ENCODE results near the gene COPS7B.

Gene COPS7B

DNA sequence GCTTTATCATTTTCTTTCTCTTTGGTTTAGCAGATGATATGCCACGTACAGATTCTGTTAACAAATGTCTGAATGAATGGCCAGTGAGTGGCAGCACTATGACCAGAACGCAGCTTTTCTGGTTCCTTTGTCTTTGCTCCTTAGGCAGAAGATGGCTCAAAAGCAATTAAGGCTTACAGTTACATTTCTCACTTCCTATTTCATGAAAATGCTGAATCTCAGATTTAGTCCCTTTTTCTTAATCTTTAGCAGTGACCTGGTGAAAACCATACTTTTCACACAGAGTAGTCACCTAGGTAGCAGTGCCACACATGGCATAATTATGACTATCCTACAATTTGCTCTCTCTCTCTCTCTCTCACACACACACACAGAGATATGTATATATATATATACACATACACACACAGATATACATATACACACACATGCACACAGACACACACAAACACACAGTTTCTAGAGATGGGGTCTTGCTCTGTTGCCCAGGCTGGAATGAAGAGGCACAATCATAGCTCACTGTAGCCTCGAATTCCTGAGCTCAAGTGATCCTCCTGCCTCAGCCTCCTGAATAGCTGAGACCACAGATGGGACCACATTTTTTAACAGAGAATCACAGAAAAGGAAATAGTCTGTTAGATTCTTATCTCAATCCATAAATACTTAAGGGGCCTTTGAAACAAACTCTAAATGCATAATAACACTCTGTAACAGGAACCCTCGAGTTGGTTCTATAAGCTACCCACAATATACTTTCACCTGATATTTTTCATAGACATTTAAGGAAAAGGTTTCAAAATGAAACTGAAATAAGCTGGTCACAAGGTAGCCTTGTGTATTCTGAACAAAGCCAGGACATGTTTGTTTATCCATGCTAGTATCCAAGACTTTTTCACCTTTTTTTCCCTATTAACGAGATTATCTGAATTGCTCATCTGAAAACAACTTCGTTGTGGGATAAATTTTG, 16.8 kb upstream of the COPS7B start:
- DNase-seq (ENCODE audit: low read depth, low spot score): no peak
- TF ChIP-seq, protein P1, sequence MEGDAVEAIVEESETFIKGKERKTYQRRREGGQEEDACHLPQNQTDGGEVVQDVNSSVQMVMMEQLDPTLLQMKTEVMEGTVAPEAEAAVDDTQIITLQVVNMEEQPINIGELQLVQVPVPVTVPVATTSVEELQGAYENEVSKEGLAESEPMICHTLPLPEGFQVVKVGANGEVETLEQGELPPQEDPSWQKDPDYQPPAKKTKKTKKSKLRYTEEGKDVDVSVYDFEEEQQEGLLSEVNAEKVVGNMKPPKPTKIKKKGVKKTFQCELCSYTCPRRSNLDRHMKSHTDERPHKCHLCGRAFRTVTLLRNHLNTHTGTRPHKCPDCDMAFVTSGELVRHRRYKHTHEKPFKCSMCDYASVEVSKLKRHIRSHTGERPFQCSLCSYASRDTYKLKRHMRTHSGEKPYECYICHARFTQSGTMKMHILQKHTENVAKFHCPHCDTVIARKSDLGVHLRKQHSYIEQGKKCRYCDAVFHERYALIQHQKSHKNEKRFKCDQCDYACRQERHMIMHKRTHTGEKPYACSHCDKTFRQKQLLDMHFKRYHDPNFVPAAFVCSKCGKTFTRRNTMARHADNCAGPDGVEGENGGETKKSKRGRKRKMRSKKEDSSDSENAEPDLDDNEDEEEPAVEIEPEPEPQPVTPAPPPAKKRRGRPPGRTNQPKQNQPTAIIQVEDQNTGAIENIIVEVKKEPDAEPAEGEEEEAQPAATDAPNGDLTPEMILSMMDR (IDR thresholded peaks at IDR 0.05; ENCODE audit: low read depth, low read length): no peak
- in situ Hi-C loops (cut with HindIII; ENCODE audit: low sequenced_read_pairs): no loop called here
- H3K4me3 ChIP-seq (ENCODE audit: low read depth, low read length): no peak overlapping the region

DNA sequence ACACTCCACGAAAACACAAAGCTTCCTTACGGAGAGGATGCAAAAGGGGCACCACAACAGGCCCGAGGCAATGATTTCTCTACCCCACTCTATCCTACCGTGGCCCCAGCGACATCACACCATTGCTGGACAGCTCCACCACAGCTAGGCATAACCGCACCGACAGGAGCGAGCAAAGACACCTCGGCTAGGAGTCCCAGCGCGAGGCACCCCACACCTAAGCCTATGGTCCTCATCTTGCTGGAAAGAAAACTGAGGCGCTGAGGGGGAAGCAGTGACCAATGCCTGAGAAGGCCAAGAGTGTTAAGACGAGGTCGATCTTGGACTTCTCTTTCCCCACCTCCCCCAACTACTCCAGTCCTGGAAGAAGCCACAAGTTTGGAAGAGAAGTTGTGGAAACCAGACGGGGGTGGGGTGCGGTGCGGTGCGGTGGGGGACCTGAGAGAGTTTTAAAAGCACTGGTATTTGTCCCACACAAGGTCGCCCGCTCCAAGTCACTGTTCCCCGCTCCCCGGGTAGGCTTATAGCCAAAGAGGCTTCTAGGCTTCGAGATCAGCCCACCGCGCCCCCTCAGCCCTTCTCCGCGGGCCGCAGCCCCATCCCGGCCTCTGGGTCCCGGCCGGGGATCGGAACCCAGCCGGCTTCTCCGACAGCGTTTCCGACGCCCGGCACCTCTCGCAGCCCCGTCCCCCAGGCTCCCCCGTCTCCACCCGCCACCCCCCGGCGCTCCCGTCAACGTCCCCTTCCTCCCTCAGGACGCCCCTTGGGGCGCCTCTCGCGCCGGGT, 5.9 kb upstream of the COPS7B start:
- peak; percentile 29 for DNase-seq (ENCODE audit: low read depth, low spot score)
- in situ Hi-C loops (cut with HindIII; ENCODE audit: low sequenced_read_pairs): no loop called here
- TF ChIP-seq, protein P1 (IDR thresholded peaks at IDR 0.05; ENCODE audit: low read depth, low read length): peak; percentile 2
- H3K4me3 ChIP-seq (ENCODE audit: low read depth, low read length): peak overlapping the region; percentile 87

DNA sequence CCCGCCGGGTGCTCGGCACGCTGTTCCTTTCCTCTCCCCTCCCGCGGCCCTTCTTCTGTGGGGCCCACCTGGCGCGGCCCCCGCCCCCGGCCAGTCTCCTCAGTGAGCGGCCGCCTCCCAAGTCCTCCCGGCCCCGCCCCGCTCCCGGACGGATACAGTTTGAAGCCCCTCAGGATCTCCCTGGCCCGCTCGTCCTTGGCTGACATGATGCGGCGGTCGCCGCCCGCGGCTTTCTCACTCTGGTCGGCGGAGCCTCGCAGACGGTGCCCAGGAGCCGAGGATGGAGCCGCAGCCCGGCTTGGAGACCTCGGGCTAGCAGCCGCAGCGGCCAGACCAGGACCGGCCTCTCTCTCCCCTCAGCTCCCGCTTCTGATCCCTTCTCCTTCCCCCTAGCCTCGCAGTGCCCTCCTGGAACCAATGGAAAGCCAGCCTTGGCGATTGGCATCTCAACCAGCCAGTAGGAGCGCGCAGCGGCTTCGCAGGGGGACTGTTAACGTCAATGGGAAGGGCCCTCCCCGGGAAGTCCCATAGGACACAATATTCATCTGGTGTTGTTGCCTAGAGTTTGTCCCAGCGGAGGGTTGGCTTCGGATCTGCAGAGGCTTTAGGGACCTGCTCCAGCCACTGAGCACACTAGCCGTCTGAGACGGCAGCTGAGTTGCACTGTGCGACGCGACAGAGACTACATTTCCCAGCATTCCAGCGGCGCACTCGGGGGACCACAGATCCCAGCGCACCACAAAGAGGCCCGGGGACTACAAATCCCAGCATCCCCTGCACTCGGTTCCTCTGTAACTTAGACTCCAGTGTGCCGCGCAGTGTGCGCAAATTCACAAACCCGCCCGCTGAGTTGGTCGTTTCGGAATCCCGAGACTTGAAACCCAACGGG, 5.1 kb upstream of the COPS7B start, which contains the start of gene PDE6D:
PDE6D (minus strand) TSS at position 374 of the 889 bp plus-strand sequence; CDS start at position 206, 168 bp downstream.
- peak within 1 kb of the TSS; percentile 87 for H3K4me3 ChIP-seq (ENCODE audit: low read depth, low read length)
- in situ Hi-C loops (cut with HindIII; ENCODE audit: low sequenced_read_pairs): no loop called here
- peak; percentile 99 for DNase-seq (ENCODE audit: low read depth, low spot score)
- TF ChIP-seq, protein P1 (IDR thresholded peaks at IDR 0.05; ENCODE audit: low read depth, low read length): no peak

DNA sequence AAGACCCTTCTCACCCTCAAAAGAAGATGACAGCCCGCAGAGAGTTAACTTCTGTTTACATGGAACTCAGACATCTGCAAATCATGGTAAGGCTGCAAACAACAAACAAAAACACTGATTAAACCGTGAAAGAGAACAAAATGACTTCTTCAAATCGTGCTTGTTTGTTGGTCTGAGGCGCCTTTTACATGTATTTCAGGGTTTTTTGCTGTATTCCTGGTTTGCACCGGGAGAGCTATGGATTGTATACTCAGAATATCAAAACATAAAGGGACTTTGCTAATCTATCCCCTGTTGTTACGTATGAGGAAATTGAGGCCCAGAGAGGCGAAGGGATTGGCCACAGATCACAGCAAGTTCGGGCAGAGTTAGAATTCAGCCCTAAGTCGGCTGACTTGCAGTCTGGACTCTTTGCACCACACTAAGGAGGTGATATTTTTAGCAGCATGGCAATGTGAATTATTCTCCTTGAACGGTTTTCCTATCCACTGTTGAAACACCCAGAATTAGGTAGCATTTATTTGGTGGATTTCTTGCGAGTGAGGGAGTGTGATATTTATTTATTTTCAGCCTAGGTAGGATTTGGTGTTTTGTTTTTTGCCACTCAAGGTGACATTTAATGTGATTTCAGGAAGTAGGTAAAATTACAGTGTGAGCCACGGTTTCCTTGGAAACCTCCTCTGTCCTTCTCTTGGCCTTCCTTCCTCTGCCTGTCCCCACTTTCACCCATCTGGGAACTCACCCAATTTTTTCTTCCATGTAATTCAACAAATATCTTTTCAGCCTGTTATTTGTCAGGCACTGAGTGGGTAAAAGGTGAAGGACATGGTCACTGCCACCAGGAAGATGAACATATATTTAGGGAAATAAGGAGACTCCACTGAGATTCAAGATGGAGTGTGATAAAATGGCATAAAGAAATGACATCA, 4.2 kb upstream of the COPS7B start:
- TF ChIP-seq, protein P1 (IDR thresholded peaks at IDR 0.05; ENCODE audit: low read depth, low read length): no peak
- peak overlapping the region; percentile 87 for H3K4me3 ChIP-seq (ENCODE audit: low read depth, low read length)
- DNase-seq (ENCODE audit: low read depth, low spot score): peak; percentile 28
- in situ Hi-C loops (cut with HindIII; ENCODE audit: low sequenced_read_pairs): no loop called here

DNA sequence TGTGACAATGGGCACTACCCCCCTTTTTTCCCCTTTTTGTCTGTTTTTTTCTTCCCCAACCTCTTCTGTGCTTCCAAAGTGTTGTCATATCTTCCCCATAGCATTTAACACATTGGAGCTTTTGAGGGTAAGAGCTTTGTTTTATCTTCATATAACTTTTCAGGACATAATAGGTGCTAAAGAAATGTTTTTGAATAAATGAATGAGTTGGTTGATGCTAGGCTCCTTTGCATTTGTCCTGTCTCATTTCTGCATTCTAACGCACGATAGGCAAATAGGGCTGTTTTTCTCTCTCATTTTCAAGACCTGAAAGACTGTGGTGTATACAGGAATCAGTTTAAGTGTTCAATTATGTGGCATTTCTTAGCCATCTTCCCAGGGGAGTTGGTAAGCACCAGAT, 832 bp upstream of the COPS7B start:
- TF ChIP-seq, protein P1 (IDR thresholded peaks at IDR 0.05; ENCODE audit: low read depth, low read length): no peak
- no peak for DNase-seq (ENCODE audit: low read depth, low spot score)
- H3K4me3 ChIP-seq (ENCODE audit: low read depth, low read length): no peak overlapping the region
- in situ Hi-C loops (cut with HindIII; ENCODE audit: low sequenced_read_pairs): no loop called here
